Muscle of leg (tissue), 11 donors: ENCODE results near the gene TNK1. TPM values are rescaled to one million over a fixed set of nuclear protein-coding genes. Genes with fewer than 3 reads are reported as not detected.

Experiments
- DNase-seq: peaks from one replicate; pipeline ENCODE4 v3.0.0; 2013
- H3K27ac ChIP-seq: one replicate; pipeline ENCODE4 v1.5.1; 2013; ENCODE audit warnings: mild to moderate bottlenecking, low read length, control low read depth
- H3K27me3 ChIP-seq: one replicate; pipeline ENCODE4 v1.6.1; 2013; ENCODE audit warnings: low read length; ENCODE audit not compliant: control insufficient read depth, insufficient read depth
- H3K36me3 ChIP-seq: one replicate; pipeline ENCODE4 v1.6.1; 2013; ENCODE audit warnings: low read length; ENCODE audit not compliant: control insufficient read depth, insufficient read depth
- H3K4me1 ChIP-seq: one replicate; pipeline ENCODE4 v1.6.1; 2013; ENCODE audit warnings: low read length; ENCODE audit not compliant: control insufficient read depth, insufficient read depth
- H3K4me3 ChIP-seq: one replicate; pipeline ENCODE4 v1.5.1; 2013; ENCODE audit warnings: low read length, control low read depth
- H3K9me3 ChIP-seq: replicated peaks from 2 replicates; pipeline ENCODE4 v1.6.1; 2013; ENCODE audit warnings: low read depth, low read length; ENCODE audit not compliant: control insufficient read depth
- WGBS: methylation state at CpG from one replicate; pipeline ENCODE4 v1.1.5; 2013; ENCODE audit warnings: missing lambda C conversion rate; ENCODE audit not compliant: insufficient coverage; 5-methylcytosine and 5-hydroxymethylcytosine counted together
- polyA plus RNA-seq, 8 donors: library from polyadenylated mRNA; unstranded; fragments of 120-200 nt; gene quantifications; one replicate each; pipeline versions ENCODE4 v1.2.1 to v1.2.3, GENCODE V29; 2013; ENCODE audit warnings: inconsistent platforms in 1 of 8, low replicate concordance in 1 of 8; ENCODE audit not compliant: insufficient read length in 8 of 8, insufficient read depth in 1 of 8
- total RNA-seq: library from RNA; stranded (reverse); fragments of 120-200 nt; gene quantifications from one replicate; pipeline ENCODE4 v1.2.4, GENCODE V29; 2013

The TNK1 gene
- total and polyA plus RNA-seq, 9 donors: 0.23 to 1.3 (median 0.56) TPM

GRCh38 chr17:7343250-7343649 is 37.6 kb upstream of the TNK1 start:
- Histone ChIP-seq H3K27me3 (peaks cover 24% of the 10 kb centered on the region), H3K4me1 (peaks cover 12% of the 10 kb centered on the region), H3K27ac (no peak overlapping the region), H3K4me3 (no peak overlapping the region), H3K36me3 (no peaks in the 10 kb centered on the region), H3K9me3 (no peaks in the 10 kb centered on the region)
- peak; percentile 4 for DNase-seq
- 73% methylated on average over 15 of the region's 15 CpGs for WGBS

- WGBS: 84% methylated on average over 15 of the region's 18 CpGs
- no peaks in the 10 kb centered on the region for H3K36me3 ChIP-seq
- peaks cover 37% of the 10 kb centered on the region for H3K4me1 ChIP-seq
- no peak overlapping the region for H3K27ac ChIP-seq
- H3K9me3 ChIP-seq: no peaks in the 10 kb centered on the region
- peak; percentile 28 for DNase-seq
- H3K27me3 ChIP-seq: peaks cover 12% of the 10 kb centered on the region
- no peak overlapping the region for H3K4me3 ChIP-seq
Measured at GRCh38 chr17:7346761-7347614, 33.9 kb upstream of the TNK1 start.

GRCh38 chr17:7347630-7348477 is 33.0 kb upstream of the TNK1 start:
- WGBS: 79% methylated on average over 8 of the region's 19 CpGs
- Histone ChIP-seq H3K4me1 (peaks cover 44% of the 10 kb centered on the region), H3K27ac (no peak overlapping the region), H3K27me3 (peaks cover 12% of the 10 kb centered on the region), H3K4me3 (no peak overlapping the region), H3K9me3 (no peaks in the 10 kb centered on the region), H3K36me3 (no peaks in the 10 kb centered on the region)
- DNase-seq: peak; percentile 46

- H3K36me3 ChIP-seq: no peaks in the 10 kb centered on the region
- no peaks in the 10 kb centered on the region for H3K9me3 ChIP-seq
- WGBS: 59% methylated on average over 16 of the region's 19 CpGs
- peaks cover 52% of the 10 kb centered on the region for H3K4me1 ChIP-seq
- no peak overlapping the region for H3K4me3 ChIP-seq
- DNase-seq: peak; percentile 45
- H3K27me3 ChIP-seq: peaks cover 4% of the 10 kb centered on the region
- H3K27ac ChIP-seq: no peak overlapping the region
Measured at GRCh38 chr17:7348478-7349242, 32.2 kb upstream of the TNK1 start.

- Histone ChIP-seq H3K4me1 (peaks cover 79% of the 10 kb centered on the region), H3K27ac (peak within 1 kb of the TSS; percentile 98), H3K36me3 (no peaks in the 10 kb centered on the region), H3K27me3 (no peaks in the 10 kb centered on the region), H3K9me3 (no peaks in the 10 kb centered on the region), H3K4me3 (peak within 1 kb of the TSS; percentile 81)
- peak; percentile 95 for DNase-seq
- WGBS: under 1% methylated on average over 88 of the region's 91 CpGs
Measured at GRCh38 chr17:7351665-7352502, 29.0 kb upstream of the TNK1 start, which contains the start of gene KCTD11. KCTD11 (plus strand) TSS chr17:7352162.

- H3K36me3 ChIP-seq: no peaks in the 10 kb centered on the region
- peak overlapping the region; percentile 98 for H3K27ac ChIP-seq
- peaks cover 75% of the 10 kb centered on the region for H3K4me1 ChIP-seq
- WGBS: 21% methylated on average over 10 of the region's 10 CpGs
- DNase-seq: no peak
- H3K4me3 ChIP-seq: peak overlapping the region; percentile 81
- H3K27me3 ChIP-seq: no peaks in the 10 kb centered on the region
- H3K9me3 ChIP-seq: no peaks in the 10 kb centered on the region
Measured at GRCh38 chr17:7352503-7352889, 28.4 kb upstream of the TNK1 start.

- peak overlapping the region; percentile 98 for H3K27ac ChIP-seq
- H3K36me3 ChIP-seq: no peaks in the 10 kb centered on the region
- H3K4me3 ChIP-seq: peak overlapping the region; percentile 81
- DNase-seq: peak; percentile 33
- H3K9me3 ChIP-seq: no peaks in the 10 kb centered on the region
- no peaks in the 10 kb centered on the region for H3K27me3 ChIP-seq
- WGBS: 81% methylated on average over 25 of the region's 37 CpGs
- H3K4me1 ChIP-seq: peaks cover 69% of the 10 kb centered on the region
Measured at GRCh38 chr17:7352910-7353635, 27.8 kb upstream of the TNK1 start.

- peak overlapping the region; percentile 69 for H3K27ac ChIP-seq
- no peak overlapping the region for H3K4me3 ChIP-seq
- H3K4me1 ChIP-seq: peaks cover 58% of the 10 kb centered on the region
- H3K36me3 ChIP-seq: no peaks in the 10 kb centered on the region
- DNase-seq: peak; percentile 74
- no peaks in the 10 kb centered on the region for H3K9me3 ChIP-seq
- H3K27me3 ChIP-seq: no peaks in the 10 kb centered on the region
- 53% methylated on average over 7 of the region's 9 CpGs for WGBS
Measured at GRCh38 chr17:7354262-7354843, 26.5 kb upstream of the TNK1 start.
